SU-DHL-6 (cell line): ENCODE measurements around the gene SPTAN1.

ENCODE experiments used
- CTCF ChIP-seq: fragments of 200-600 bp; sonication (generic); IDR thresholded peaks from one replicate; pipeline ENCODE4 v1.5.1; 2017; ENCODE audit warnings: antibody characterized with exemption, mild to moderate bottlenecking, low read length, moderate library complexity; ENCODE audit not compliant: insufficient read depth, poor library complexity, severe bottlenecking
- EZH2phosphoT487 ChIP-seq: fragments of 200-600 bp; sonication (generic), shearing (Covaris generic); conservative IDR thresholded peaks from 2 replicates; pipeline ENCODE4 v1.6.1; 2018; ENCODE audit warnings: mild to moderate bottlenecking, antibody characterized with exemption, low read length, moderate library complexity, mixed read lengths

- no peak for TF ChIP-seq CTCF
- no peak for TF ChIP-seq EZH2phosphoT487
Measured at GRCh38 chr9:128624566-128624965, 72.2 kb downstream of the SPTAN1 start.
